Right cardiac atrium (tissue), 5 donors: Measurements from ENCODE around the gene GHRL. TPM values are rescaled to one million over a fixed set of nuclear protein-coding genes. Genes with fewer than 3 reads are reported as not detected.
"Not testable (repeated sequence)": the region's sequence is repeated elsewhere in the genome, so short reads cannot be mapped to it uniquely, and the experiment has no call there.

ENCODE experiments used
- ATAC-seq, 2 donors: fragments of 200-7000 bp; cut with Tn5 transposase; one replicate each; pipeline versions ENCODE4 v1.8.0 to v1.9.1; 2020; ENCODE audit warnings: moderate library complexity in 2 of 2, mild to moderate bottlenecking in 1 of 2
- DNase-seq, 3 donors: peaks; one replicate each; pipeline ENCODE4 v3.0.0-alpha.2; 2020
- H3K27ac ChIP-seq: one replicate; pipeline ENCODE4 v1.5.1; 2013; ENCODE audit warnings: mild to moderate bottlenecking, low read length, control low read depth, moderate library complexity
- H3K27me3 ChIP-seq: one replicate; pipeline ENCODE4 v1.6.1; 2013; ENCODE audit not compliant: control insufficient read depth, insufficient read depth
- H3K4me1 ChIP-seq: one replicate; pipeline ENCODE4 v1.6.1; 2013; ENCODE audit warnings: low read length; ENCODE audit not compliant: control insufficient read depth, insufficient read depth
- H3K4me3 ChIP-seq: one replicate; pipeline ENCODE4 v1.5.1; 2013; ENCODE audit warnings: low read length, control low read depth
- H3K9me3 ChIP-seq: one replicate; pipeline ENCODE4 v1.6.1; 2013; ENCODE audit warnings: low read length; ENCODE audit not compliant: control insufficient read depth
- WGBS: extraction: QIAGEN DNeasy Blood & Tissue Kit; methylation state at CpG from one replicate; pipeline ENCODE4 v1.1.7; 2013; 5-methylcytosine and 5-hydroxymethylcytosine counted together
- intact Hi-C, 4 donors: fragments of 100-400 bp; cut with DNase I; formaldehyde crosslinking; loops; one replicate each; pipeline versions ENCODE4 v1.11.0 to v1.14.0; 2022 to 2023
- polyA plus RNA-seq: library from polyadenylated mRNA; stranded (reverse); fragments of 200-250 nt; gene quantifications from one replicate; pipeline ENCODE4 v1.2.3, GENCODE V29; 2013
- total RNA-seq, 4 donors: library from RNA; stranded (reverse); fragmentation: NEBNext Ultra II Directional; extraction: Animal tissue kit (Norgen Biotek cat#: 25700); gene quantifications; one replicate each; pipeline ENCODE4 v1.2.1, GENCODE V29; 2021
- donor health status: healthy with polysubstance abuse.
- donor health status: DM: no; HTN: yes; CAD: no.
- donor health status: DM: no; HTN: no; CAD: no.
- donor health status: DM: no; HTN: yes; CAD: no; lungs with severe emphysema.
- donor health status: DM: yes; HTN: yes; CAD: no.

The GHRL gene
- total and polyA plus RNA-seq, 5 donors, result 0.25 TPM; not detected in 4

- WGBS, result no CpG with 5 or more reads among the region's 1 CpG
- H3K27me3 ChIP-seq, H3K4me3 ChIP-seq, intact Hi-C loops, H3K4me1 ChIP-seq, H3K9me3 ChIP-seq, H3K27ac ChIP-seq, ATAC-seq, DNase-seq: not testable (repeated sequence)
Measured at GRCh38 chr3:10298064-10298463, 5.3 kb upstream of the GHRL start.

DNA sequence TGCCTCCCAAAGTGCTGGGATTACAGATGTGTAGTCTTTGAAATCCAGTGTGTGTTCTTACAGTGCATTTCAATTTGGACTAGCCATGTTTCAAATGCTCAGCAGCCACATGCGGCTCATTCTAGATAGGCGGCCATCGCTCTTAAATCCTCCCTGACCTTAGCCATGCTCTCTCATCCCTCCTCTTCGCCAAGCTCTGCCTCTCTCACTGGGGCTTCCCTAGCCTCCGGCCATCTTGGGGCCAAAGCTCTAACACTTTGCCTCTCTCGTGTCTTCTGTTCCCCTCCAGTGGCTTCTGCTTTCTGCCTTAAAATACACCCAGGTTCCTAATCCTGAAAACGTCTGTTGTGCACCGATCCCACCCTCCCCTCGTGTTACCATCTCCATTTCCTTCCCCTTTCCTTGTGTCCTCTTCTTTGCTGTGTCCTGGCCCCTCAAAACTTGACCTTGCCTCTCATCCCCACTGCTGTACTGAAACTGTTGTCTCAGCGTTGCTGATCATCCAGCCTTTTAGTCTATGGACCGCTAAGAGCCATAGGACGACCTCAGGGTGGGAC, 1.4 kb upstream of the GHRL start:
- Histone ChIP-seq H3K27me3 (no peaks in the 10 kb centered on the region), H3K4me1 (peaks cover 5% of the 10 kb centered on the region), H3K4me3 (no peak overlapping the region), H3K9me3 (no peaks in the 10 kb centered on the region), H3K27ac (no peak overlapping the region)
- intact Hi-C loops, result no loop called here
- 87% methylated on average over 12 of the region's 12 CpGs for WGBS
- no peak for DNase-seq
- no peak for ATAC-seq

DNA sequence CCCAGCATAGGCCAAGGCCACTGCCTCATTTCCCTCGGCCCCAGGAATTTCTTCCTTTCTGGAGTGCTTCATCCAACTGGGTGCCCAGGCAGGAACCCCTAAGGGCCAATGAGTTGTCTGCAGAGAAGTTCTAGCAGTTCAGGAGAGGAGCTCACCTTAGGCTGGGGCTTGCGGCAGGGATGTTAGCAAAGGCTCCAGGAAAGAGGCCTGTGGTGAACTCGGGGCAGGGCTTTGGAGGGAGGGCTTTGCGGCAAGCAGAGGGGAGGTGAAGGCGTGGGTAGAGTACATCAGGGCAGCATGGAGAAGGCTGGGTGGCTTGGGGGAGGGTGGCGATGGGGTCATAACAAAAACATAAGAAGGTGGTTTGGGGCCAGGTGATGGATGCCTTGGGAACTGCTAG, 1.1 kb downstream of the GHRL start:
- 94% methylated on average over 6 of the region's 6 CpGs for WGBS
- Histone ChIP-seq H3K9me3 (no peaks in the 10 kb centered on the region), H3K27ac (no peak overlapping the region), H3K4me3 (no peak overlapping the region), H3K27me3 (no peaks in the 10 kb centered on the region), H3K4me1 (peaks cover 5% of the 10 kb centered on the region)
- ATAC-seq (no peak), DNase-seq (no peak)
- intact Hi-C loops, result no loop called here

DNA sequence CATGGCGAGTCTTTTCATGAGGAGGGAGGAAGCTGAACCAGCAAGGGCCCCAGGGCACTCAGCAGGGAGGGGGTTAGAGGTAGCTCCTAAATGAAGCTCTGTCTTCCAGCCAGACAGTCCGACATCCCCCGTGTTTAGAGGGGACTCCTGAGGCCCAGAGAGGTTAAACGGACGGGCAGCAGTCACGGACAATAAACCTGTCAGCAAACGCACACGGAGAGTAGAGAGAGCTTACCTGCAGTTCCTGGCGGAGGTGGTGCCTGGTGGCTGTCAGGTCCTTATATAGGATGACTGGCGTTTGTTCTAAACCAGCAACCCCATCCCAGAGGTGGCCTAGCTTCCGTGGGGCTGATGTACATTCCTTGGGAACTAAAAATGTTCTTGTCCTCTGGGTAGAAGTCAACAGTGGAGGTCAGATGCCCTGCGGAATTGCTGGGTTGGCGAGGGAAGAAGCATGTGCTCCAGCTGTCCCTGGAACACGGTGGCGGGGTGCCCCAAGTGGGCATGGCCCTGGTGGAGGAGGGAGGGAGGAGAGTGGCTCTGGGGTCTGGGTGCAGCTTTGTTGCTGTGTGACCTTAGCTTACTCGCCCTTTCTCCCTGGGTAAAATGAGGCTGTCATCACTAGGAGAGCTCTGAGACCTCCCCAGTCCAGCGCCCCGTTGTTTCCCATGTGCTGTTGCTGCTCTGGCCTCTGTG, 2.1 kb downstream of the GHRL start:
- Histone ChIP-seq H3K27me3 (no peaks in the 10 kb centered on the region), H3K4me3 (no peak overlapping the region), H3K4me1 (peaks cover 5% of the 10 kb centered on the region), H3K9me3 (no peaks in the 10 kb centered on the region), H3K27ac (no peak overlapping the region)
- WGBS, result 84% methylated on average over 18 of the region's 18 CpGs
- no peak for ATAC-seq
- DNase-seq, result peak in 1 of 3 donors; percentile 54
- intact Hi-C loops, result no loop called here

- intact Hi-C loops, result no loop called here
- no peak for DNase-seq
- Histone ChIP-seq H3K9me3 (no peaks in the 10 kb centered on the region), H3K4me1 (peaks cover 5% of the 10 kb centered on the region), H3K4me3 (no peak overlapping the region), H3K27me3 (no peaks in the 10 kb centered on the region), H3K27ac (no peak overlapping the region)
- 90% methylated on average over 9 of the region's 9 CpGs for WGBS
- ATAC-seq, result no peak
Measured at GRCh38 chr3:10289787-10290355, 2.9 kb downstream of the GHRL start.

- ATAC-seq (no peak), DNase-seq (no peak)
- Histone ChIP-seq H3K9me3 (no peaks in the 10 kb centered on the region), H3K27me3 (no peaks in the 10 kb centered on the region), H3K4me3 (no peak overlapping the region), H3K4me1 (peaks cover 5% of the 10 kb centered on the region), H3K27ac (no peak overlapping the region)
- WGBS, result 85% methylated on average over 9 of the region's 9 CpGs
- intact Hi-C loops, result no loop called here
Measured at GRCh38 chr3:10289077-10289476, 3.7 kb downstream of the GHRL start.

GRCh38 chr3:10288575-10288960, 4.2 kb downstream of the GHRL start:
- no peak overlapping the region for H3K27ac ChIP-seq
- H3K4me1 ChIP-seq, result peaks cover 5% of the 10 kb centered on the region
- DNase-seq (no peak), ATAC-seq (no peak)
- no peaks in the 10 kb centered on the region for H3K9me3 ChIP-seq
- intact Hi-C loops, result no loop called here
- no peaks in the 10 kb centered on the region for H3K27me3 ChIP-seq
- 87% methylated on average over 11 of the region's 11 CpGs for WGBS
- H3K4me3 ChIP-seq, result no peak overlapping the region

DNA sequence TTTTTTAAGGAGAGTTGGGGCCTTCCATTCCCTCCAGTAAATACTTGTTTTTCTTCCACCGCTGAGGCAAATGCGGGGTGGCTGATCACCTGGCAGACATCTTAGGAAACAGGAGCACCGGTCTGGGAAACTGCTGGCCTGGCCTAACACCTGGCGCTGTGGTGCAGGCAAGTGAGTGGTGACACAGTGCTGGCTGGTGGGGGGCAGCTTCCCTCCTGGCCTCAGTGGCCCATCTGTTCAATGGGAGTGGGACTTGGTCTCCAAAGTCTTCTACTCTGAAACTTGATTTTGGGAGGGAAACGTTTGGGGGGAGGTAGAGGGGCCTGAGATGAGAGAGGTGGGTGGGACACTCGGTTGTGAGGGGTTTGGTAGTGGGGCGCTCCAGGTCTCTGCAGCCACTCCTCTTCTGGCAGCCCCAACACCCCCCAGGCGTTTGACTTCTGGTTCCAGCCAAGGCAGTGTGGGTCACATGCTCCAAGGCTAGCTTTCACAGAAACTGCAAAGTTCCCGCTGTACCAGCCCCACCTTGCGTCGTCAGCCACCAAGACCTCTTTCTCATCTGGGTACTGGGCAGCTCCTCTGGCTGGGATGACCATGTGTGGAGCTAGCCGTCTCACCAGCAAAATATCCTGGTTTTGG, 4.7 kb downstream of the GHRL start:
- intact Hi-C loops, result no loop called here
- 93% methylated on average over 12 of the region's 12 CpGs for WGBS
- Histone ChIP-seq H3K4me1 (peaks cover 5% of the 10 kb centered on the region), H3K27me3 (no peaks in the 10 kb centered on the region), H3K9me3 (no peaks in the 10 kb centered on the region), H3K4me3 (no peak overlapping the region), H3K27ac (no peak overlapping the region)
- ATAC-seq, result no peak
- no peak for DNase-seq

GRCh38 chr3:10286596-10287295, 6.0 kb downstream of the GHRL start:
- no peak for ATAC-seq
- Histone ChIP-seq H3K27ac (no peak overlapping the region), H3K27me3 (no peaks in the 10 kb centered on the region), H3K4me1 (no peaks in the 10 kb centered on the region), H3K4me3 (no peak overlapping the region), H3K9me3 (no peaks in the 10 kb centered on the region)
- WGBS, result 66% methylated on average over 2 of the region's 2 CpGs
- intact Hi-C loops, result no loop called here
- no peak for DNase-seq

DNA sequence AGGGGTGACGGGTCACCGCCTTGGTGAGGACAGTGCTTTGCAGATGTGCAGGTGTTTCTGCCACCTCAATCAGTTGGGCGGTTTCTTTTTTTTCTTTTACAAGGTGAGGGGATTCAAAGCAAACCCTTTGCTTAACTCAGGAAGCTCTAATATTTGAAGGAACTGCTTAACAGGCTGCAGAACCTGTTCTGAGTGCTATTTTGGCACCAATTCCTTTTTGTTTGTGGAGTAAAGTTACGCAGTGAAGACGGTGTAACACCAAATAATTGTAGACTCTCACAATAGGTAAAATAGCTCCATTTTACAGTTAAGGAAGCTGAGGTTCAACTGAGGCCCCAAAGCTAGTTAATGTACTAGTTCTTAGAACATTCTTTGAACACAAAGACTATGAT, 6.6 kb downstream of the GHRL start:
- DNase-seq (no peak), ATAC-seq (no peak)
- WGBS, result 93% methylated on average over 5 of the region's 5 CpGs
- Histone ChIP-seq H3K4me1 (no peaks in the 10 kb centered on the region), H3K9me3 (no peaks in the 10 kb centered on the region), H3K27me3 (no peaks in the 10 kb centered on the region), H3K4me3 (no peak overlapping the region), H3K27ac (no peak overlapping the region)
- intact Hi-C loops, result no loop called here
